HG03097 (cell line): ENCODE data around the gene PCDHB9.
"Not testable (repeated sequence)": the region's sequence is repeated elsewhere in the genome, so short reads cannot be mapped to it uniquely, and the experiment has no call there.

ENCODE experiments used
- ATAC-seq: cut with Tn5 transposase; IDR thresholded peaks from one replicate; pipeline ENCODE4 v1.9.1; 2021; ENCODE audit not compliant: unreplicated experiment, low FRiP score

PCDHB9 gene

GRCh38 chr5:141184117-141184855 is 2.7 kb upstream of the PCDHB9 start:
- ATAC-seq, result not testable (repeated sequence)

GRCh38 chr5:141188682-141189081 is 1.7 kb downstream of the PCDHB9 start:
- not testable (repeated sequence) for ATAC-seq

GRCh38 chr5:141189131-141189530 is 2.2 kb downstream of the PCDHB9 start:
- ATAC-seq, result not testable (repeated sequence)

- ATAC-seq, result no peak
Measured at GRCh38 chr5:141192110-141192725, 5.3 kb downstream of the PCDHB9 start, which contains the start of gene PCDHB10. Gene PCDHB10, plus strand, starts transcription at chr5:141192353. Its CDS starts 200 bp downstream, at chr5:141192553.

GRCh38 chr5:141194332-141194731 is 7.4 kb downstream of the PCDHB9 start:
- not testable (repeated sequence) for ATAC-seq

- ATAC-seq, result no peak
Measured at GRCh38 chr5:141196363-141196762, 9.4 kb downstream of the PCDHB9 start.

GRCh38 chr5:141199359-141200235 is 12.6 kb downstream of the PCDHB9 start, which contains the start of gene PCDHB11:
Gene PCDHB11, plus strand, starts transcription at chr5:141199627. Its CDS starts 148 bp downstream, at chr5:141199775.
- ATAC-seq, result no peak

GRCh38 chr5:141201126-141201525 is 14.2 kb downstream of the PCDHB9 start:
- not testable (repeated sequence) for ATAC-seq

GRCh38 chr5:141201646-141202045 is 14.7 kb downstream of the PCDHB9 start:
- ATAC-seq, result not testable (repeated sequence)

GRCh38 chr5:141208478-141208877 is 21.5 kb downstream of the PCDHB9 start, which contains the start of gene PCDHB12:
Gene PCDHB12, plus strand, starts transcription at chr5:141208719. Its CDS starts 189 bp downstream, at chr5:141208908.
- no peak for ATAC-seq

- not testable (repeated sequence) for ATAC-seq
Measured at GRCh38 chr5:141210281-141210680, 23.3 kb downstream of the PCDHB9 start.

- not testable (repeated sequence) for ATAC-seq
Measured at GRCh38 chr5:141210849-141211248, 23.9 kb downstream of the PCDHB9 start.

- ATAC-seq, result not testable (repeated sequence)
Measured at GRCh38 chr5:141213656-141214339, 26.8 kb downstream of the PCDHB9 start, which contains the start of gene PCDHB13. Gene PCDHB13, plus strand, starts transcription at chr5:141213919. Its CDS starts 205 bp downstream, at chr5:141214124.

- not testable (repeated sequence) for ATAC-seq
Measured at GRCh38 chr5:141214583-141214982, 27.6 kb downstream of the PCDHB9 start.

GRCh38 chr5:141215504-141215903 is 28.5 kb downstream of the PCDHB9 start:
- ATAC-seq, result not testable (repeated sequence)

- ATAC-seq, result not testable (repeated sequence)
Measured at GRCh38 chr5:141216035-141216434, 29.1 kb downstream of the PCDHB9 start.

GRCh38 chr5:141223112-141223783 is 36.3 kb downstream of the PCDHB9 start, which contains the start of gene PCDHB14:
Gene PCDHB14, plus strand, starts transcription at chr5:141223343. Its CDS starts 163 bp downstream, at chr5:141223506.
- ATAC-seq, result no peak

- ATAC-seq, result not testable (repeated sequence)
Measured at GRCh38 chr5:141224844-141225243, 37.9 kb downstream of the PCDHB9 start.

- not testable (repeated sequence) for ATAC-seq
Measured at GRCh38 chr5:141225421-141225820, 38.5 kb downstream of the PCDHB9 start.
